ENCODE measurements around the gene ZNF74.
"Not testable (repeated sequence)": the region's sequence is repeated elsewhere in the genome, so short reads cannot be mapped to it uniquely, and the experiment has no call there.

The ZNF74 gene

GRCh38 chr22:20401376-20402014 lies 7.5 kb downstream of the ZNF74 start:
- no peak for DNase-seq

GRCh38 chr22:20402960-20403778 lies 9.2 kb downstream of the ZNF74 start:
- DNase-seq: no peak

- no peak for DNase-seq
Measured at GRCh38 chr22:20403779-20404140, 9.8 kb downstream of the ZNF74 start.

- no peak for DNase-seq
Measured at GRCh38 chr22:20404881-20405280, 10.9 kb downstream of the ZNF74 start.

GRCh38 chr22:20405291-20405930 lies 11.5 kb downstream of the ZNF74 start:
- no peak for DNase-seq

GRCh38 chr22:20405931-20406685 lies 12.2 kb downstream of the ZNF74 start:
- no peak for DNase-seq

- DNase-seq: no peak
Measured at GRCh38 chr22:20406686-20407408, 12.9 kb downstream of the ZNF74 start.

- DNase-seq: no peak
Measured at GRCh38 chr22:20407829-20408228, 13.9 kb downstream of the ZNF74 start.

GRCh38 chr22:20408891-20409290 lies 14.9 kb downstream of the ZNF74 start:
- DNase-seq: no peak

GRCh38 chr22:20409385-20409784 lies 15.4 kb downstream of the ZNF74 start:
- DNase-seq: not testable (repeated sequence)

GRCh38 chr22:20412474-20413216 lies 18.7 kb downstream of the ZNF74 start:
- no peak for DNase-seq

GRCh38 chr22:20413217-20414058 lies 19.5 kb downstream of the ZNF74 start:
- no peak for DNase-seq

GRCh38 chr22:20414059-20414440 lies 20.1 kb downstream of the ZNF74 start:
- DNase-seq: no peak

GRCh38 chr22:20414450-20414849 lies 20.5 kb downstream of the ZNF74 start:
- no peak for DNase-seq

- not testable (repeated sequence) for DNase-seq
Measured at GRCh38 chr22:20415241-20415640, 21.3 kb downstream of the ZNF74 start.

GRCh38 chr22:20415699-20416098 lies 21.7 kb downstream of the ZNF74 start:
- DNase-seq: not testable (repeated sequence)

GRCh38 chr22:20418211-20418788 lies 24.3 kb downstream of the ZNF74 start:
- DNase-seq: peak; percentile 62

GRCh38 chr22:20419664-20419951 lies 25.7 kb downstream of the ZNF74 start:
- no peak for DNase-seq

GRCh38 chr22:20420157-20420842 lies 26.3 kb downstream of the ZNF74 start:
- no peak for DNase-seq

GRCh38 chr22:20421507-20421874 lies 27.5 kb downstream of the ZNF74 start:
- no peak for DNase-seq

Data from NCI-H2029 (cell line).